ENCODE data around the gene TWNK. TPM values are rescaled to one million over a fixed set of nuclear protein-coding genes. Genes with fewer than 3 reads are reported as not detected.

Gene TWNK
- total RNA-seq, 4 donors from 2014 or later: 8.3 to 10.8 (median 8.9) TPM

- peak overlapping the region in 3 of 4 donors; percentile 52 to 66 (median 55) for H3K27ac ChIP-seq
- WGBS, 2 donors (ENCODE audit: low coverage in 1 of 2): 63% methylated on average over 2 of the region's 22 CpGs; no CpG with 5 or more reads in 1 of the 2 donors
- TF ChIP-seq POLR2A (IDR thresholded peaks at IDR 0.05) (no peak), EP300 (IDR thresholded peaks at IDR 0.05) (no peak)
- TF ChIP-seq, protein P1, sequence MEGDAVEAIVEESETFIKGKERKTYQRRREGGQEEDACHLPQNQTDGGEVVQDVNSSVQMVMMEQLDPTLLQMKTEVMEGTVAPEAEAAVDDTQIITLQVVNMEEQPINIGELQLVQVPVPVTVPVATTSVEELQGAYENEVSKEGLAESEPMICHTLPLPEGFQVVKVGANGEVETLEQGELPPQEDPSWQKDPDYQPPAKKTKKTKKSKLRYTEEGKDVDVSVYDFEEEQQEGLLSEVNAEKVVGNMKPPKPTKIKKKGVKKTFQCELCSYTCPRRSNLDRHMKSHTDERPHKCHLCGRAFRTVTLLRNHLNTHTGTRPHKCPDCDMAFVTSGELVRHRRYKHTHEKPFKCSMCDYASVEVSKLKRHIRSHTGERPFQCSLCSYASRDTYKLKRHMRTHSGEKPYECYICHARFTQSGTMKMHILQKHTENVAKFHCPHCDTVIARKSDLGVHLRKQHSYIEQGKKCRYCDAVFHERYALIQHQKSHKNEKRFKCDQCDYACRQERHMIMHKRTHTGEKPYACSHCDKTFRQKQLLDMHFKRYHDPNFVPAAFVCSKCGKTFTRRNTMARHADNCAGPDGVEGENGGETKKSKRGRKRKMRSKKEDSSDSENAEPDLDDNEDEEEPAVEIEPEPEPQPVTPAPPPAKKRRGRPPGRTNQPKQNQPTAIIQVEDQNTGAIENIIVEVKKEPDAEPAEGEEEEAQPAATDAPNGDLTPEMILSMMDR (IDR thresholded peaks at IDR 0.05): peak in 1 of 4 experiments; percentile 23
- H3K4me3 ChIP-seq: no peak overlapping the region
- H3K9me3 ChIP-seq: no peaks in the 10 kb centered on the region
- H3K27me3 ChIP-seq: peaks cover 13% of the 10 kb centered on the region
- peaks cover 0 to 63% (median 29%) of the 10 kb centered on the region in 3 donors for H3K4me1 ChIP-seq
- H3K36me3 ChIP-seq: peaks cover 0 to 8% of the 10 kb centered on the region in 2 donors
- no peak for ATAC-seq
These were observed 24.4 kb downstream of the TWNK start for GRCh38 chr10:101011517-101012423.

- Histone ChIP-seq H3K9me3 (no peaks in the 10 kb centered on the region), H3K4me3 (no peak overlapping the region), H3K36me3 (no peaks in the 10 kb centered on the region), H3K27me3 (peaks cover 20% of the 10 kb centered on the region), H3K4me1 (peaks cover 0 to 53% (median 25%) of the 10 kb centered on the region in 3 donors), H3K27ac (peak overlapping the region in 3 of 4 donors; percentile 52 to 66 (median 55))
- TF ChIP-seq EP300 (IDR thresholded peaks at IDR 0.05) (no peak), POLR2AphosphoS5 (IDR thresholded peaks at IDR 0.05) (peak; percentile 61), POLR2A (IDR thresholded peaks at IDR 0.05) (no peak)
- TF ChIP-seq, protein P1 (IDR thresholded peaks at IDR 0.05): peak in 3 of 4 experiments; percentile 82 to 98 (median 87)
- 4 to 9% methylated on average over 3 to 9 of the region's 14 CpGs for WGBS, 2 donors (ENCODE audit: low coverage in 1 of 2)
- peak; percentile 94 for ATAC-seq
These were observed 25.4 kb downstream of the TWNK start for GRCh38 chr10:101012525-101013364.

- 42 to 47% methylated on average over 8 to 9 of the region's 9 CpGs for WGBS, 2 donors (ENCODE audit: low coverage in 1 of 2)
- TF ChIP-seq POLR2A (IDR thresholded peaks at IDR 0.05) (no peak), EP300 (IDR thresholded peaks at IDR 0.05) (no peak), POLR2AphosphoS5 (IDR thresholded peaks at IDR 0.05) (no peak)
- TF ChIP-seq, protein P1 (IDR thresholded peaks at IDR 0.05): no peak
- ATAC-seq: no peak
- peaks cover 0 to 52% (median 18%) of the 10 kb centered on the region in 3 donors for H3K4me1 ChIP-seq
- no peak overlapping the region for H3K4me3 ChIP-seq
- no peaks in the 10 kb centered on the region for H3K36me3 ChIP-seq
- H3K9me3 ChIP-seq: no peaks in the 10 kb centered on the region
- H3K27me3 ChIP-seq: peaks cover 25% of the 10 kb centered on the region
- peak overlapping the region in 3 of 4 donors; percentile 52 to 66 (median 55) for H3K27ac ChIP-seq
These were observed 26.1 kb downstream of the TWNK start for GRCh38 chr10:101013365-101013825.

- ATAC-seq: peak; percentile 64
- 25% methylated on average over 4 of the region's 11 CpGs; no CpG with 5 or more reads in 1 of the 2 donors for WGBS, 2 donors (ENCODE audit: low coverage in 1 of 2)
These were observed 27.0 kb downstream of the TWNK start for GRCh38 chr10:101014230-101014884.

More at GRCh38 chr10:101014230-101014884, 27.0 kb downstream of the TWNK start:
- Histone ChIP-seq H3K4me3 (no peak overlapping the region), H3K9me3 (no peaks in the 10 kb centered on the region), H3K4me1 (peaks cover 0 to 52% (median 13%) of the 10 kb centered on the region in 3 donors), H3K36me3 (no peaks in the 10 kb centered on the region), H3K27ac (no peak overlapping the region), H3K27me3 (peaks cover 35% of the 10 kb centered on the region)
- no peak for TF ChIP-seq EP300 (IDR thresholded peaks at IDR 0.05)
- TF ChIP-seq, protein P1 (IDR thresholded peaks at IDR 0.05): peak in 3 of 4 experiments; percentile 94 to 96 (median 94)

All from gastroesophageal sphincter (tissue), 4 donors.